Endothelial cell of umbilical vein (primary cell): ENCODE results near the gene SVOP. TPM values are rescaled to one million over a fixed set of nuclear protein-coding genes. Genes with fewer than 3 reads are reported as not detected.

Experiments used
- BruUV-seq: library from RNA; stranded (reverse); fragments of 400-500 nt; replicated peaks from 2 replicates; lab custom pipeline; 2021; lab: Mats Ljungman, UMichigan
- CTCF ChIA-PET: fragments of 300-600, 350-600 bp; sonication (Branson Sonifier 250); formaldehyde crosslinking; loops from one replicate; lab custom pipeline; 2021; ENCODE audit warnings: antibody characterized with exemption, inconsistent platforms; lab: Charles Lee
- POLR2A ChIA-PET: fragments of 300-600, 350-600 bp; sonication (Branson Sonifier 250); formaldehyde crosslinking; loops from one replicate; lab custom pipeline; 2021; ENCODE audit warnings: antibody characterized with exemption, inconsistent platforms; lab: Charles Lee
- DNase-seq: peaks from one replicate; pipeline ENCODE4 v3.0.0-alpha.2; 2011; ENCODE audit warnings: low read depth, low spot score
- FAIRE-seq: peaks from 2 replicates; lab custom pipeline; 2011; peaks lifted over from hg19 to GRCh38; lab: Jason Lieb, UNC
- H2AFZ ChIP-seq: 2 replicates; pipeline ENCODE4 v1.6.0; 2012; ENCODE audit warnings: low read depth, low read length, control low read depth, inconsistent platforms
- H3K27ac ChIP-seq: 2 replicates; pipeline ENCODE4 v1.5.1; 2011; ENCODE audit warnings: low read depth, mild to moderate bottlenecking, control low read depth, low read length, moderate library complexity; ENCODE audit not compliant: insufficient read depth
- H3K27me3 ChIP-seq, 2 experiments: 2 replicates each; pipeline versions ENCODE4 v1.6.0 to v1.6.1; 2011; ENCODE audit warnings: low read length in 2 of 2, mixed read lengths in 1 of 2; ENCODE audit not compliant: control insufficient read depth in 2 of 2, insufficient read depth in 2 of 2
- H3K36me3 ChIP-seq, 2 experiments: 2 replicates in 1 of 2; 3 replicates in 1 of 2; pipeline ENCODE4 v1.5.1; 2011; ENCODE audit warnings: low read length in 2 of 2, mild to moderate bottlenecking in 1 of 2, moderate library complexity in 1 of 2; ENCODE audit not compliant: control insufficient read depth in 2 of 2, insufficient read depth in 2 of 2; ENCODE audit errors: extremely low read depth in 1 of 2
- H3K4me1 ChIP-seq: 3 replicates; pipeline ENCODE4 v1.5.1; 2011; ENCODE audit warnings: mild to moderate bottlenecking, low read length; ENCODE audit not compliant: control insufficient read depth, insufficient read depth; ENCODE audit errors: extremely low read depth
- H3K4me2 ChIP-seq: 2 replicates; pipeline ENCODE4 v1.6.1; 2011; ENCODE audit warnings: low read length, control low read depth, mixed read lengths; ENCODE audit not compliant: insufficient read depth
- H3K4me3 ChIP-seq, 3 experiments: fragments of 200-600 bp in 1 of 3; sonication (generic), shearing (Covaris generic) in 1 of 3; replicated peaks in 1 of 3; 2 replicates each; pipeline ENCODE4 v1.5.1; 2011 to 2016; ENCODE audit warnings: control low read depth in 3 of 3, low read length in 3 of 3, mild to moderate bottlenecking in 2 of 3, inconsistent platforms in 1 of 3, low read depth in 1 of 3, moderate library complexity in 1 of 3; ENCODE audit not compliant: insufficient read depth in 1 of 3
- H3K79me2 ChIP-seq: 2 replicates; pipeline ENCODE4 v1.6.0; 2012; ENCODE audit warnings: low read length, inconsistent platforms; ENCODE audit not compliant: control insufficient read depth, insufficient read depth
- H3K9ac ChIP-seq: replicated peaks from 2 replicates; pipeline ENCODE3; 2011; ENCODE audit warnings: low read length, control low read depth; ENCODE audit not compliant: insufficient read depth; ENCODE audit errors: extremely low read depth
- H3K9me1 ChIP-seq: replicated peaks from 3 replicates; pipeline ENCODE4 v1.6.0; 2011; ENCODE audit warnings: mild to moderate bottlenecking, low read length; ENCODE audit not compliant: control insufficient read depth, insufficient read depth; ENCODE audit errors: extremely low read depth
- H3K9me3 ChIP-seq: replicated peaks from 2 replicates; pipeline ENCODE4 v1.5.1; 2012; ENCODE audit warnings: low read length, inconsistent platforms; ENCODE audit not compliant: control insufficient read depth, insufficient read depth
- H4K20me1 ChIP-seq: replicated peaks from 2 replicates; pipeline ENCODE3; 2011; ENCODE audit warnings: mild to moderate bottlenecking, low read length; ENCODE audit not compliant: control insufficient read depth, insufficient read depth; ENCODE audit errors: extremely low read depth
- CTCF ChIP-seq, 2 donors: IDR thresholded peaks; 1 replicate in 1 of 2; 2 replicates in 1 of 2; pipeline ENCODE4 v1.5.1; 2011; ENCODE audit warnings: low read length in 2 of 2, mild to moderate bottlenecking in 2 of 2, moderate library complexity in 2 of 2, control low read depth in 1 of 2, inconsistent platforms in 1 of 2, low read depth in 1 of 2; ENCODE audit not compliant: insufficient read depth in 1 of 2; ENCODE audit errors: extremely low read depth in 1 of 2
- EZH2 ChIP-seq: IDR thresholded peaks from 2 replicates; pipeline ENCODE4 v1.6.1; 2012; ENCODE audit warnings: borderline replicate concordance, low read depth, mild to moderate bottlenecking, moderate library complexity, low read length, inconsistent platforms; ENCODE audit not compliant: severe bottlenecking
- JUN ChIP-seq: IDR thresholded peaks from 2 replicates; pipeline ENCODE4 v1.6.1; 2011; ENCODE audit warnings: borderline replicate concordance, low read depth; ENCODE audit not compliant: insufficient read length, insufficient read depth
- MAX ChIP-seq: IDR thresholded peaks from 2 replicates; pipeline ENCODE4 v1.6.1; 2011; ENCODE audit not compliant: insufficient read depth, insufficient read length
- MYC ChIP-seq: IDR thresholded peaks from one replicate; pipeline ENCODE4 v1.6.1; 2011; ENCODE audit warnings: mild to moderate bottlenecking, low read depth, low read length
- POLR2A ChIP-seq: IDR thresholded peaks from 2 replicates; pipeline ENCODE4 v1.6.1; 2012; ENCODE audit warnings: low read depth, mild to moderate bottlenecking, control low read depth, low read length
- POLR2AphosphoS5 ChIP-seq: IDR thresholded peaks from 2 replicates; pipeline ENCODE4 v1.6.1; 2012; ENCODE audit warnings: low read depth, mild to moderate bottlenecking, control low read depth, low read length, moderate library complexity; ENCODE audit not compliant: insufficient read depth
- dilution Hi-C: fragments of 300-500 bp; cut with MboI; formaldehyde crosslinking; loops from one replicate; pipeline ENCODE4 v1.15.0; 2019; ENCODE audit warnings: low sequenced_read_pairs; ENCODE audit not compliant: extremely low pct_ligation_motif_present
- intact Hi-C: fragments of 100-400 bp; cut with micrococcal nuclease; formaldehyde crosslinking; loops from one replicate; pipeline ENCODE4 v1.10.0; 2022
- polyA plus RNA-seq, 4 experiments: library from polyadenylated mRNA; depleted of rRNA in 3 of 4; stranded (reverse) in 3 of 4; unstranded in 1 of 4; fragments of >200 nt; gene quantifications; 2 replicates each; pipeline versions ENCODE4 v1.2.1 to v1.2.3, GENCODE V29; 2011 to 2012; ENCODE audit warnings: missing spikeins in 1 of 4
- total RNA-seq: library from RNA; stranded (reverse); gene quantifications from 2 replicates; pipeline ENCODE4 v1.2.3, GENCODE V29; 2021

The SVOP gene
- total and polyA plus RNA-seq, 2 donors (not counting 3 experiments of a cell fraction or from before 2014, with no cell fraction given), result not detected

GRCh38 chr12:108888031-108888430 is 132.8 kb downstream of the SVOP start:
- dilution Hi-C loops, result no loop called here
- Histone ChIP-seq H3K36me3 (no peaks in the 10 kb centered on the region), H3K9me1 (no peaks in the 10 kb centered on the region), H3K27me3 (no peaks in the 10 kb centered on the region), H3K79me2 (no peaks in the 10 kb centered on the region), H3K4me2 (no peak overlapping the region), H3K4me3 (no peak overlapping the region), H3K9ac (no peak overlapping the region), H3K27ac (no peak overlapping the region), H3K9me3 (no peaks in the 10 kb centered on the region), H2AFZ (no peak overlapping the region), H4K20me1 (no peaks in the 10 kb centered on the region), H3K4me1 (no peaks in the 10 kb centered on the region)
- POLR2A ChIA-PET, result no interaction called here
- BruUV-seq, result no TSS peak
- TF ChIP-seq MYC, result no peak
- no peak for TF ChIP-seq POLR2AphosphoS5
- TF ChIP-seq POLR2A, result no peak
- intact Hi-C loops, result no loop called here
- DNase-seq (no peak), FAIRE-seq (no peak)
- CTCF ChIA-PET, result no interaction called here

- BruUV-seq, result no TSS peak
- intact Hi-C loops, result no loop called here
- FAIRE-seq, result no peak
These were observed 133.8 kb downstream of the SVOP start for GRCh38 chr12:108886873-108887629.

More at GRCh38 chr12:108886873-108887629, 133.8 kb downstream of the SVOP start:
- Histone ChIP-seq H3K4me3 (no peak overlapping the region), H3K27me3 (no peaks in the 10 kb centered on the region), H3K9me1 (no peaks in the 10 kb centered on the region), H3K4me1 (no peaks in the 10 kb centered on the region), H3K79me2 (no peaks in the 10 kb centered on the region), H3K4me2 (no peak overlapping the region), H3K27ac (no peak overlapping the region), H2AFZ (no peak overlapping the region), H4K20me1 (no peaks in the 10 kb centered on the region), H3K9ac (no peak overlapping the region), H3K9me3 (no peaks in the 10 kb centered on the region), H3K36me3 (no peaks in the 10 kb centered on the region)
- ChIA-PET CTCF (interaction anchor here (1.3 kb wide), 1 partner anchor 64 kb away, joined by 4 read pairs; no protein-coding TSS in a partner anchor), POLR2A (no interaction called here)
- no peak for DNase-seq
- dilution Hi-C loops, result no loop called here
- TF ChIP-seq MAX (no peak), CTCF (IDR thresholded peaks at IDR 0.05; ENCODE audit: extremely low read depth in 1 of 2, insufficient read depth in 1 of 2, low read depth in 1 of 2, low read length in 2 of 2) (no peak), EZH2 (no peak), JUN (no peak)
